GM12878 (cell line): ENCODE measurements around the gene TAGLN. TPM values are rescaled to one million over a fixed set of nuclear protein-coding genes. Genes with fewer than 3 reads are reported as not detected.

Source experiments
- ATAC-seq: fragments of 200-7000 bp; cut with Tn5 transposase; 3 replicates; pipeline ENCODE4 v1.9.1; 2020; ENCODE audit warnings: mild to moderate bottlenecking, moderate library complexity
- BruUV-seq: library from RNA; stranded (reverse); fragments of 400-500 nt; replicated peaks from 2 replicates; lab custom pipeline; 2021; lab: Mats Ljungman, UMichigan
- CTCF ChIA-PET: fragments of 300-600 bp; sonication (Branson Sonifier 250); formaldehyde crosslinking; extraction: SDS; loops from one replicate; lab custom pipeline; 2021; ENCODE audit warnings: inconsistent platforms; lab: Yijun Ruan, JAX
- POLR2A ChIA-PET: fragments of 350-600 bp; formaldehyde crosslinking; extraction: SDS; loops from one replicate; lab custom pipeline; 2021; ENCODE audit warnings: inconsistent platforms; lab: Charles Lee
- RAD21 ChIA-PET: fragments of 300-600 bp; sonication (Branson Sonifier 250); formaldehyde crosslinking; loops from one replicate; lab custom pipeline; 2023; ENCODE audit warnings: antibody characterized with exemption; ENCODE audit not compliant: unreplicated experiment; lab: Charles Lee
- SMC1A ChIA-PET: fragments of 300-600 bp; sonication (Branson Sonifier 250); formaldehyde crosslinking; loops from one replicate; lab custom pipeline; 2023; ENCODE audit not compliant: unreplicated experiment, uncharacterized antibody; lab: Charles Lee
- DNase-seq: peaks from one replicate; pipeline ENCODE4 v3.0.0-alpha.2; 2011; ENCODE audit warnings: low read depth, low spot score
- FAIRE-seq: peaks from 3 replicates; lab custom pipeline; 2011; peaks lifted over from hg19 to GRCh38; lab: Jason Lieb, UNC
- H2AFZ ChIP-seq: 2 replicates; pipeline ENCODE4 v1.6.0; 2011; ENCODE audit warnings: low read depth, low read length, control low read depth; ENCODE audit not compliant: control insufficient read depth
- H3K27ac ChIP-seq: 2 replicates; pipeline ENCODE4 v1.5.1; 2011; ENCODE audit warnings: control low read depth; ENCODE audit not compliant: control insufficient read depth, insufficient read depth
- H3K27me3 ChIP-seq, 2 experiments: replicated peaks in 1 of 2; 2 replicates each; pipeline versions ENCODE4 v1.6.0 to v1.6.1; 2011; ENCODE audit warnings: low read length in 1 of 2; ENCODE audit not compliant: control insufficient read depth in 2 of 2, insufficient read depth in 2 of 2
- H3K36me3 ChIP-seq, 2 experiments: 2 replicates each; pipeline ENCODE4 v1.5.1; 2011; ENCODE audit warnings: low read length in 1 of 2; ENCODE audit not compliant: control insufficient read depth in 2 of 2, insufficient read depth in 2 of 2
- H3K4me1 ChIP-seq: 2 replicates; pipeline ENCODE4 v1.6.1; 2011; ENCODE audit warnings: mild to moderate bottlenecking, low read length, moderate library complexity, mixed read lengths; ENCODE audit not compliant: control insufficient read depth, insufficient read depth
- H3K4me2 ChIP-seq: 2 replicates; pipeline ENCODE4 v1.6.0; 2011; ENCODE audit warnings: control low read depth; ENCODE audit not compliant: control insufficient read depth, insufficient read depth
- H3K4me3 ChIP-seq: fragments of 200-600 bp; sonication (generic); 2 replicates; pipeline ENCODE4 v1.5.1; 2016
- H3K79me2 ChIP-seq: 2 replicates; pipeline ENCODE4 v1.6.0; 2011; ENCODE audit warnings: low read length; ENCODE audit not compliant: control insufficient read depth, insufficient read depth
- H3K9ac ChIP-seq: 2 replicates; pipeline ENCODE4 v1.8.0; 2011; ENCODE audit warnings: low read length, control low read depth, mixed read lengths; ENCODE audit not compliant: control insufficient read depth, insufficient read depth
- H3K9me3 ChIP-seq: replicated peaks from 3 replicates; pipeline ENCODE4 v1.5.1; 2011; ENCODE audit warnings: mild to moderate bottlenecking, low read length; ENCODE audit not compliant: control insufficient read depth, insufficient read depth
- H4K20me1 ChIP-seq: 2 replicates; pipeline ENCODE4 v1.6.0; 2011; ENCODE audit not compliant: control insufficient read depth, insufficient read depth
- DPF2 ChIP-seq: fragments of 450-650 bp; IDR thresholded peaks from 2 replicates; pipeline ENCODE4 v1.6.1; 2017; ENCODE audit warnings: mild to moderate bottlenecking
- ELK1 ChIP-seq: IDR thresholded peaks from 2 replicates; pipeline ENCODE4 v1.6.1; 2012; ENCODE audit warnings: low read depth, low read length, improper control_type of control experiment
- GATAD2B ChIP-seq: fragments of 450-650 bp; conservative IDR thresholded peaks from 2 replicates; pipeline ENCODE4 v1.6.1; 2017; ENCODE audit warnings: low read depth, mild to moderate bottlenecking, moderate library complexity
- IRF4 ChIP-seq: IDR thresholded peaks from 2 replicates; pipeline ENCODE4 v1.6.1; 2011; ENCODE audit warnings: low read depth, low read length
- NBN ChIP-seq: fragments of 450-650 bp; IDR thresholded peaks from 2 replicates; pipeline ENCODE4 v1.6.1; 2016
- NKRF ChIP-seq: fragments of 450-650 bp; conservative IDR thresholded peaks from 2 replicates; pipeline ENCODE4 v1.6.1; 2017; ENCODE audit warnings: mild to moderate bottlenecking, moderate library complexity
- PAX8 ChIP-seq: fragments of 450-650 bp; IDR thresholded peaks from 2 replicates; pipeline ENCODE4 v1.6.1; 2017; ENCODE audit warnings: mild to moderate bottlenecking, moderate library complexity
- SP1 ChIP-seq: IDR thresholded peaks from one replicate; pipeline ENCODE4 v1.6.1; 2011; ENCODE audit warnings: low read depth, low read length
- USF2 ChIP-seq: IDR thresholded peaks from 2 replicates; pipeline ENCODE4 v1.6.1; 2011; ENCODE audit warnings: low read depth, low read length, improper control_type of control experiment, borderline replicate concordance
- WGBS: methylation state at CpG from one replicate; pipeline ENCODE4 v1.1.6; 2016; ENCODE audit warnings: low lambda C conversion rate; ENCODE audit not compliant: insufficient replicate concordance, insufficient coverage; ENCODE audit errors: missing lambda C conversion rate; 5-methylcytosine and 5-hydroxymethylcytosine counted together
- in situ Hi-C: fragments of 300-500 bp; cut with MboI; formaldehyde crosslinking; loops from 9 replicates; pipeline ENCODE4 v1.14.3; 2018; ENCODE audit warnings: mixed read lengths
- intact Hi-C: fragments of 100-400 bp; cut with micrococcal nuclease; formaldehyde crosslinking; loops from one replicate; pipeline ENCODE4 v1.14.2; 2022; ENCODE audit not compliant: unreplicated experiment
- polyA plus RNA-seq, 11 experiments: library from polyadenylated mRNA; depleted of rRNA in 4 of 11; unstranded in 6 of 11; stranded (reverse) in 5 of 11; fragments of >200 nt; fragmentation: Nextera tagmentation in 4 of 11; fragmentation: Illumina TruSeq in 1 of 11; extraction: Ambion mirVana in 4 of 11; extraction: Trizol in 1 of 11; gene quantifications; 1 replicate in 1 of 11; 2 replicates in 10 of 11; pipeline versions ENCODE4 v1.2.1 to v1.2.3, GENCODE V29; 2011 to 2016; ENCODE audit warnings: inconsistent platforms in 2 of 11, missing spikeins in 2 of 11, low read depth in 1 of 11
- total RNA-seq, 4 experiments: library from RNA; depleted of rRNA in 3 of 4; stranded (reverse); fragments of >200 nt in 3 of 4; fragmentation: Illumina TruSeq in 1 of 4; extraction: Trizol in 1 of 4; gene quantifications; 2 replicates each; pipeline versions ENCODE4 v1.2.1 to v1.2.3, GENCODE V29; 2013 to 2021
- TF ChIP-seq, protein P1 (sequence below): fragments of 450-650 bp; formaldehyde crosslinking; IDR thresholded peaks from 2 replicates; pipeline ENCODE4 v1.5.0; 2022; ENCODE audit warnings: mild to moderate bottlenecking, missing genetic modification characterization

The TAGLN gene
- total and polyA plus RNA-seq, 10 of the 15 experiments (the other 5 are each of a cell fraction or from before 2014, with no cell fraction given), result 0.26 to 4.6 (median 1.7) TPM

DNA sequence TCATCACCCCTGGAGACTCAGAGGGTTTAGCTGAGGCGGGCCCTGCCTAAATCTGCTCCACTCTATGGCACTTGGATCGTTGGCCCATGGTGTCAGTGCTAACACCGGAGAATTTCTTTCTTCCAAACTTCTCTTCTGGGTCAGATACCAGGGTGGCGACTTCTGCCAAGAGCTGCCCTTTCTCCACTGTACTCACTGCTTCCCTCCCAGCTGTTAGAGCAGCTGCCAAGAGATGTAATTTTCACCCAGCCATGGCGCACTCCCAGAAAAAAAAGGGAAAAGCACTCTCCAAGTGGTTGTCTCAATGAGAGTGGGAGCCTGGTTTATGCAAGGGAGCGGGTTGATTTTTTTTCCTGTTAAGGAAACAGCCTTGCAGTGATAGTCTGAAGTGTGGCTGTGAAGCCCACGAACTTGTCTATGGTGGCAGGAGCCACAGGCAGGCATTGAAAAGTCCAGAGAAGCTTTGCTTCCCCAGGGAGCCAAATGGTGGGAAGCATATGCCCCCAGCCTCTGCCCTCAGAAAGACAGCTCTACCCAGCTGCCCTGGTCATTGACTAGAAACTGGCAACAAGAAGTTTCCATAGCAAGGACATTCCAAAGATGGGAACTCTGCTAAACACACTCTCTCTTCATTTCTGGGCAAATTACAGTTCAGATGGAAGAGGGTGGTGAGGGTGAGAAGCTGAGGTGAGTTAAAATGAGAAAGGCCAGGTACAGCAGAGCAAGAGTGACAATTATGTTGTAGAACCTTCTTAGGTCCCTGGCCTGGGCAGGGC, 22.0 kb downstream of the TAGLN start (continued):
- TF ChIP-seq PAX8, result no peak

GRCh38 chr11:117221775-117222517, 22.8 kb downstream of the TAGLN start:
- H3K4me1 ChIP-seq, result no peaks in the 10 kb centered on the region; the same call in 1 of the 2 replicates
- no peaks in the 10 kb centered on the region for H3K79me2 ChIP-seq
- no peak overlapping the region for H3K9ac ChIP-seq
- no peak for DNase-seq
- intact Hi-C loops, result no loop called here
- RAD21 ChIA-PET, result interaction anchor here (0.7 to 0.9 kb wide), 2 partner anchors 10 to 116 kb away, joined by 3 read pairs; no protein-coding TSS in a partner anchor
- H3K36me3 ChIP-seq, result peaks cover 34 to 47% of the 10 kb centered on the region in 2 experiments; a peak in 3 of 4 replicates
- H2AFZ ChIP-seq, result no peak overlapping the region
- ATAC-seq, result no peak
- H3K4me3 ChIP-seq, result no peak overlapping the region
- H3K9me3 ChIP-seq, result no peaks in the 10 kb centered on the region
- FAIRE-seq, result no peak
- no TSS peak for BruUV-seq
- no peaks in the 10 kb centered on the region for H3K27me3 ChIP-seq
- no peak overlapping the region for H3K27ac ChIP-seq
- H3K4me2 ChIP-seq, result no peak overlapping the region
- in situ Hi-C loops, result no loop called here
- WGBS, result 97% methylated on average over 7 of the region's 7 CpGs
- POLR2A ChIA-PET, result interaction anchor here (0.6 kb wide), 1 partner anchor 42 kb away, joined by 9 read pairs; no protein-coding TSS in a partner anchor
- H4K20me1 ChIP-seq, result no peaks in the 10 kb centered on the region; the same call in 1 of the 2 replicates
- TF ChIP-seq SP1 (no peak), GATAD2B (no peak), PAX8 (no peak), DPF2 (no peak), USF2 (no peak), NKRF (no peak), NBN (no peak), IRF4 (no peak), ELK1 (no peak)
- TF ChIP-seq, protein P1, sequence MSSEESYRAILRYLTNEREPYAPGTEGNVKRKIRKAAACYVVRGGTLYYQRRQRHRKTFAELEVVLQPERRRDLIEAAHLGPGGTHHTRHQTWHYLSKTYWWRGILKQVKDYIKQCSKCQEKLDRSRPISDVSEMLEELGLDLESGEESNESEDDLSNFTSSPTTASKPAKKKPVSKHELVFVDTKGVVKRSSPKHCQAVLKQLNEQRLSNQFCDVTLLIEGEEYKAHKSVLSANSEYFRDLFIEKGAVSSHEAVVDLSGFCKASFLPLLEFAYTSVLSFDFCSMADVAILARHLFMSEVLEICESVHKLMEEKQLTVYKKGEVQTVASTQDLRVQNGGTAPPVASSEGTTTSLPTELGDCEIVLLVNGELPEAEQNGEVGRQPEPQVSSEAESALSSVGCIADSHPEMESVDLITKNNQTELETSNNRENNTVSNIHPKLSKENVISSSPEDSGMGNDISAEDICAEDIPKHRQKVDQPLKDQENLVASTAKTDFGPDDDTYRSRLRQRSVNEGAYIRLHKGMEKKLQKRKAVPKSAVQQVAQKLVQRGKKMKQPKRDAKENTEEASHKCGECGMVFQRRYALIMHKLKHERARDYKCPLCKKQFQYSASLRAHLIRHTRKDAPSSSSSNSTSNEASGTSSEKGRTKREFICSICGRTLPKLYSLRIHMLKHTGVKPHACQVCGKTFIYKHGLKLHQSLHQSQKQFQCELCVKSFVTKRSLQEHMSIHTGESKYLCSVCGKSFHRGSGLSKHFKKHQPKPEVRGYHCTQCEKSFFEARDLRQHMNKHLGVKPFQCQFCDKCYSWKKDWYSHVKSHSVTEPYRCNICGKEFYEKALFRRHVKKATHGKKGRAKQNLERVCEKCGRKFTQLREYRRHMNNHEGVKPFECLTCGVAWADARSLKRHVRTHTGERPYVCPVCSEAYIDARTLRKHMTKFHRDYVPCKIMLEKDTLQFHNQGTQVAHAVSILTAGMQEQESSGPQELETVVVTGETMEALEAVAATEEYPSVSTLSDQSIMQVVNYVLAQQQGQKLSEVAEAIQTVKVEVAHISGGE, result no peak
- SMC1A ChIA-PET, result interaction anchor here (0.7 to 12.2 kb wide), 3 partner anchors 10 to 41 kb away, joined by 3 to 187 read pairs (median 15); partner anchors contain the start of gene SIDT2
- CTCF ChIA-PET, result interaction anchor here (0.7 to 17.3 kb wide), 5 partner anchors 8 to 278 kb away, joined by 3 to 422 read pairs (median 3); partner anchors contain the start of genes PCSK7, RNF214 and SIDT2
